Peyer's patch (tissue), 4 donors: ENCODE results near the gene ASL.
"Not testable (repeated sequence)": the region's sequence is repeated elsewhere in the genome, so short reads cannot be mapped to it uniquely, and the experiment has no call there.

ENCODE experiments used
- CTCF ChIP-seq, 6 experiments: fragments of 450-650 bp in 4 of 6; fragments of 200-600 bp in 2 of 6; sonication (generic) in 1 of 6; IDR thresholded peaks; one replicate each; pipeline ENCODE4 v1.5.1; 2017 to 2019; ENCODE audit warnings: antibody characterized with exemption in 6 of 6, mild to moderate bottlenecking in 3 of 6, moderate library complexity in 1 of 6
- POLR2A ChIP-seq, 2 donors: fragments of 450-650 bp; IDR thresholded peaks; one replicate each; pipeline ENCODE4 v1.5.1; 2017; ENCODE audit warnings: antibody characterized with exemption in 2 of 2, mild to moderate bottlenecking in 2 of 2, moderate library complexity in 2 of 2

GRCh38 chr7:66049886-66050285, 25.7 kb upstream of the ASL start:
- TF ChIP-seq POLR2A (IDR thresholded peaks at IDR 0.05), result not testable (repeated sequence)
- TF ChIP-seq CTCF (IDR thresholded peaks at IDR 0.05), result peak in 1 of 6 experiments; percentile 4
